BJ (cell line): Measurements from ENCODE around the gene STRIT1. TPM values are rescaled to one million over a fixed set of nuclear protein-coding genes. Genes with fewer than 3 reads are reported as not detected.
A peak's percentile ranks its signal among the peaks of the same experiment; 100 is the strongest.

Source experiments
- CTCF ChIA-PET: fragments of 350-600 bp; formaldehyde crosslinking; extraction: SDS; loops from one replicate; lab custom pipeline; 2021; ENCODE audit warnings: antibody characterized with exemption, inconsistent platforms; lab: Yijun Ruan, JAX
- POLR2A ChIA-PET: fragments of 300-600 bp; sonication (Branson Sonifier 250); formaldehyde crosslinking; extraction: SDS; loops from one replicate; lab custom pipeline; 2021; ENCODE audit warnings: antibody characterized with exemption; lab: Charles Lee
- DNase-seq: peaks from one replicate; pipeline ENCODE4 v3.0.0-alpha.2; 2011; ENCODE audit warnings: low read depth
- H3K27me3 ChIP-seq: 2 replicates; pipeline ENCODE4 v1.6.0; 2011; ENCODE audit warnings: low read length; ENCODE audit not compliant: control insufficient read depth, insufficient read depth
- H3K36me3 ChIP-seq: 2 replicates; pipeline ENCODE4 v1.5.1; 2011; ENCODE audit warnings: low read length; ENCODE audit not compliant: control insufficient read depth, insufficient read depth
- H3K4me3 ChIP-seq: 2 replicates; pipeline ENCODE4 v1.5.1; 2011; ENCODE audit warnings: low read depth, mild to moderate bottlenecking, control low read depth, low read length
- polyA plus RNA-seq: library from polyadenylated mRNA; depleted of rRNA; stranded (reverse); fragments of >200 nt; gene quantifications from 2 replicates; pipeline ENCODE4 v1.2.3, GENCODE V29; 2011
- TF ChIP-seq, protein P1 (sequence below): IDR thresholded peaks from 2 replicates; pipeline ENCODE4 v1.5.1; 2011; ENCODE audit warnings: low read depth, mild to moderate bottlenecking, control low read depth, inconsistent platforms, low read length, moderate library complexity; ENCODE audit not compliant: insufficient read depth

STRIT1 gene
- polyA plus RNA-seq, 1 experiment: not detected

- ChIA-PET POLR2A (interaction anchor here (0.6 kb wide), 1 partner anchor 28 kb away, joined by 3 read pairs; no protein-coding TSS in a partner anchor), CTCF (no interaction called here)
- no peaks in the 10 kb centered on the region for H3K36me3 ChIP-seq
- no peaks in the 10 kb centered on the region for H3K27me3 ChIP-seq
- H3K4me3 ChIP-seq: no peak overlapping the region
- TF ChIP-seq, protein P1, sequence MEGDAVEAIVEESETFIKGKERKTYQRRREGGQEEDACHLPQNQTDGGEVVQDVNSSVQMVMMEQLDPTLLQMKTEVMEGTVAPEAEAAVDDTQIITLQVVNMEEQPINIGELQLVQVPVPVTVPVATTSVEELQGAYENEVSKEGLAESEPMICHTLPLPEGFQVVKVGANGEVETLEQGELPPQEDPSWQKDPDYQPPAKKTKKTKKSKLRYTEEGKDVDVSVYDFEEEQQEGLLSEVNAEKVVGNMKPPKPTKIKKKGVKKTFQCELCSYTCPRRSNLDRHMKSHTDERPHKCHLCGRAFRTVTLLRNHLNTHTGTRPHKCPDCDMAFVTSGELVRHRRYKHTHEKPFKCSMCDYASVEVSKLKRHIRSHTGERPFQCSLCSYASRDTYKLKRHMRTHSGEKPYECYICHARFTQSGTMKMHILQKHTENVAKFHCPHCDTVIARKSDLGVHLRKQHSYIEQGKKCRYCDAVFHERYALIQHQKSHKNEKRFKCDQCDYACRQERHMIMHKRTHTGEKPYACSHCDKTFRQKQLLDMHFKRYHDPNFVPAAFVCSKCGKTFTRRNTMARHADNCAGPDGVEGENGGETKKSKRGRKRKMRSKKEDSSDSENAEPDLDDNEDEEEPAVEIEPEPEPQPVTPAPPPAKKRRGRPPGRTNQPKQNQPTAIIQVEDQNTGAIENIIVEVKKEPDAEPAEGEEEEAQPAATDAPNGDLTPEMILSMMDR: no peak
- DNase-seq: no peak
Observed at GRCh38 chr3:155316426-155316825, 22.9 kb upstream of the STRIT1 start.

DNA sequence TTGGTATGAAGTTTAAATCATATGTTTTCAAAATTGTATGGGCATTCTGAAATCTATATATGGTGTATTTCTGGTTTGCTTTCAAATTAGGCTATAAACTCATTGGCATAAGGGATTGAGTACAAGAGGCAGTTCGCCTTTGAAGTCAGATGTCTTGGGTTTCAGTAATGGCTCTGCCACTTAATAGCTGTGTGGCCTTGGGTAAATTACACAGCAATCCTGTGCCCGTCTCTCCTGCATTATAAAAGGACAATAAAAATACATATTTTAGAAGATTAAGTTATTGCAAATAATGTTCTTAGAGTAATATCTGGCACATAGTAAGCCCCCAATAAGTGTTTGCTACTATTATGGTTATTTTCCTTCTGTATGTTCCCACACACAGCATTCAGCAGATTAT lies 20.4 kb upstream of the STRIT1 start:
- CTCF ChIA-PET: interaction anchor here (0.6 kb wide), 1 partner anchor 180 kb away, joined by 3 read pairs; no protein-coding TSS in a partner anchor
- Histone ChIP-seq H3K27me3 (no peaks in the 10 kb centered on the region), H3K36me3 (no peaks in the 10 kb centered on the region), H3K4me3 (no peak overlapping the region)
- no peak for DNase-seq
- TF ChIP-seq, protein P1: no peak
- POLR2A ChIA-PET: no interaction called here

GRCh38 chr3:155313300-155313699 lies 19.8 kb upstream of the STRIT1 start:
- Histone ChIP-seq H3K36me3 (no peaks in the 10 kb centered on the region), H3K27me3 (no peaks in the 10 kb centered on the region), H3K4me3 (no peak overlapping the region)
- ChIA-PET POLR2A (no interaction called here), CTCF (no interaction called here)
- DNase-seq: peak; percentile 90
- TF ChIP-seq, protein P1: no peak

DNA sequence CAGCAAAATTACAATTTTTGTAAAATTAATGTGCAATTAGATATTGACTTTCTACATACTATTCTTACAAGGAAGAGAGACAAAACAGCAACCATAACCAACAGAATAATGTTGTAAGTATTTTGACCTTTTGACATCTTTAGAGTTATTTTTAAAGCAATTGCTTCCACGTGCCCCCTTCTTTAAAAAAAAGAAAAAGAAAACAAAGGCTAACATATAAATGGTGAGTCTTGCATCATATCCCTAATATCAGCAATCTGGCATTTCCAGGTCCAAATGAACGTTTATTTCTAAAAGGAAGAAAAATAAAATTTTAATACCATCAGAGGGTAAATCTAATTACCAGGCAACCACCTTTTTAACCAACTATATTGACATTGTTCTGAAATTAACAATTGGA lies 19.3 kb upstream of the STRIT1 start:
- no peak for DNase-seq
- Histone ChIP-seq H3K27me3 (no peaks in the 10 kb centered on the region), H3K36me3 (no peaks in the 10 kb centered on the region), H3K4me3 (no peak overlapping the region)
- ChIA-PET POLR2A (no interaction called here), CTCF (no interaction called here)
- TF ChIP-seq, protein P1: no peak

DNA sequence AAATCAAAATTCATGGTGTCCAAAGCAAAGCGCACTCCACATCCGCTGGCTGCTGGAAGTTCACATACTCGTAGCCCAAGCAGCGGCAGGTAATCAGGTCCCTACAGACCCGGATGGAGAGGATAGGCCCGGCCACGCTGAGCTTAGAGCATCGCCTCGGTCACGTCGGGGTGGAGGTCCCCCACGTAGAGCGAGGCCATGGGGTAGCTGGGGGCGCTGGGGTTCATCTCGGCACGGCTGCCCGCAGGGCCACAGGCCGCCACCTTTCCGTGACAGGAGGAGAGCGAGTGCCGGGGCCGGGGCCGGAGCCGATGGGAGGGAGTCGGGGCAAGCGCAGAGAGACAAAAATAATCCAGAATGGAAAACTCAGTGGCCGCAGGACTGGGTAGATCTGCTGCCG lies 16.1 kb upstream of the STRIT1 start:
- H3K36me3 ChIP-seq: no peaks in the 10 kb centered on the region
- TF ChIP-seq, protein P1: no peak
- no peak overlapping the region for H3K4me3 ChIP-seq
- H3K27me3 ChIP-seq: no peaks in the 10 kb centered on the region
- POLR2A ChIA-PET: no interaction called here
- DNase-seq: no peak
- CTCF ChIA-PET: no interaction called here
